DMS153 treated with DMSO at 0.1 percent for 48 hours (cell line): ENCODE data around the gene DES.
A peak's percentile ranks its signal among the peaks of the same experiment; 100 is the strongest.

Experiments
- DNase-seq: peaks from one replicate; lab custom pipeline; 2025; ENCODE audit not compliant: unreplicated experiment; lab: John Stamatoyannopoulos, UW

DES gene

DNA sequence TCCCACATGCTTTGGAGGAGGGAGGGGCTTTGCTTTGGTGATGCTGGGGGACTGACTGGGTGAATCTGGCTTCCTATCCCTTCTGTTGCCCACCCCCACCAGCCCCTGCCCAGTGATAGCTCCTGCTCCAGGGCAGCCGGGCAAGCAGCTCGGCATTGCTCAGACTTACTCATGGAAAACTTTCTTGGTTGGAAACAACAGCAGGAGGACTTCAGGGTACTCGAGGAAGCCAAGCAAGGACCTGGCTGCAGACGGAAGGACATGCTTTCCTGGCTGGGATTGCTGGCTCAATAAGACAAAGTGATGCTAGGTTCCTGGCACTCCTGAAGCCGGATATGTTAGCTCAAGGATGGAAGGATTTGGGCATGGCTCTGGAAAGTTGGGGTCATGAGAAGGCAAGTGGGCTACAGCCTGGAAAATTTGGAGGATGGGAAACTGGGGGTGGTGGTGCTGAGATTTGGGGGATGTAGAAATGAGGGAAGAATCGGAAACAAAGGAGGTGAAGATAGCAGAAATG, 19.6 kb downstream of the DES start:
- no peak for DNase-seq

- no peak for DNase-seq
Measured at GRCh38 chr2:219438453-219438852, 20.3 kb downstream of the DES start.

DNA sequence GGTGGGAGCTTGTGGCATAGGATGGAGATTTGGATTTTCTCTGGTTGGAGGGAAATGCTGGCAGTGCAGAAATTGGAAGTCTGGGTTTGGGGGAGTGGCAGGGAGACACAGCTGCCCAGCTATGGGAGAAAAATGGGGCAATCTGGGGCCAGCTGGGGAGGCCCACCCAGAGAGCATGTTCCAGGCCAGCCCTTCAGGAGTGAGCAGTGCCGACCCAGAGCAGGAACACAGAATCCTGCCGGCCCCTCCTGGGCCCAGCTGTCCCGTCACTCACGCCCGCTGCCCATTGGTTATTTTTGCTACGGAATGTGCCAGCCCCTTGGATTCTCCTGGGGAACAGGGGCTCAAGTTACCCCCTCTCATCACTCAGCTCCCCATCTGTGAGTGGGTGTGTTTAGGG, 21.3 kb downstream of the DES start:
- no peak for DNase-seq

DNA sequence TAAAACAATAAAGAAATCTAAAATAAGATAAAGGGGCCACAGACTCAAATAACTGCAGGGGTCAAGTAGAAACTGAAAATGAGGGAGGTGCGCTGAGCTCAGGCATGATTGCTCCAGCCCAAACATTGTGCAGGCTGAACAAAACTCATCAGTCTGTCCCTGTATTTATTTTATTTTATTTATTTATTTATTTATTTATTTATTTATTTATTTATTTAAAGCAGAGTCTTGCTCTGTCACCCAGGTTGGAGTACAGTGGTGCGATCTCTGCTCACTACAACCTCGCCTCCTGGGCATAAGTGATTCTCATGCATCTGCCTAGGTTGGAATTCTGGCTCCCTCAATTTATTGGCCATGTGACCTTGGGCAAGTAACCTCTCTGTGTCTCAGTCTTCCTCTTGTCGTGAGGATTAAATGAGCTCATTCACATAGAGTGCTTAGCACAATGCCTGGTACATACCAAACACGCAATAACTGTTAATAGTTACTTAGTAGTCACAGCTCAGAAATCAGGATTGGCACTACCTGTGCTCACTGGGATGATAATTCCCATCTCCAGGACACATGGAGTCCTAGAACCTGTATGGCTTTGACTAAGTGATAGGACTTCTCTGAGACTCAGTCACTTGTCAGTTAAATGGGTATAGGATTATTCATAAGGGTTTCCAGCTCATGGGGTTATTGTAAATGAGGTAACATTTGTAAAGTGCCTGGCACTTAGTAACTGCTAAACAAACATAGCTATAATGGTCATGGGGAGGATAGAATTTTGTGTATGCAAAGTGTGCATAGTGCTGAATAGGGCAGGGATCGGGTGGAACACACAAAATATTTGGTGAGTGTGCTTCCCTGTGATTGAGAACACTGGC, 22.4 kb downstream of the DES start:
- DNase-seq: no peak

DNA sequence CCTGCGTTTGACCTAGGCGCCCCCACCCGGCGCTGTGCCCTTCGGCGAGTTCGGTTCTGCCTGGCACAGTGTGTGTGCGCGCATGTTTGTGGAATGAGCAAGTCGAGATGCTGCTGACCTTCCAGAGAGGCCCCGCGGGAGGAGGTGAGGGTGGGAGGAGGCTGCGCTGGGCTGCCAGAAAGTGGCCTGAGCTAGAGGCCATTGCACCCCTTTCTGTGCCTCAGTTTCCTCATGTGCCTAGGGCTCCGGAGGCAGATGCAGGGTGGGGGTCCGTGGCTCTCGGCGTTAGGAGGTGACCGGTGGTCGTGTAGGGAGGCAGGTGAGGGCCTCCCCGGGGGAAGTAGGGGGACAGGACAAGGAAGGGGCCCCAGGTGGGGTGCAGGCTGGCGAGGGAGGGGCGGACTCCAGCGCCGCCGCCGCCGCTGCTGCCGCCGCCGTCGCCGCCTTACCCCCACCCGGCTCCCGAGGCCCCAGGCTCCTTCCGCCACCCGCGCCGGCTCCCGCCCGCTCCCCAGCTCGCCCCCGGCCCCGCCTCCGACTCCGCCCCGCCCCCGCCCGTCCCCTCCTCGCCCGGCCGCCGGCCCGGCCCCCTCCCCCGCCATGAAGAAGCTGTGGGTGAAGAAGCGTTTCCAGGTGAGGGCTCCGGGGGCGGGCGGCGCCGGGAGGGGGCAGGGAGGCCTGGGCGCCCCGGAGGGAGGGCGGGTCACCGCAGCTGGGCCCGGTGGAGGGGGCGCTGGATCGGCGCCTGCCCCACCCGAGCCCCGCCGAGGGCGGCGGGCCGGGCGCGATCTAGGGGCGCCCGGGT, 23.5 kb downstream of the DES start:
- no peak for DNase-seq

- DNase-seq: no peak
Measured at GRCh38 chr2:219442256-219443015, 24.3 kb downstream of the DES start.

GRCh38 chr2:219443016-219443696, 25.0 kb downstream of the DES start:
- DNase-seq: no peak

- DNase-seq: no peak
Measured at GRCh38 chr2:219443697-219444023, 25.5 kb downstream of the DES start.

GRCh38 chr2:219444566-219445091, 26.5 kb downstream of the DES start:
- no peak for DNase-seq

- no peak for DNase-seq
Measured at GRCh38 chr2:219445220-219445640, 27.1 kb downstream of the DES start.

DNA sequence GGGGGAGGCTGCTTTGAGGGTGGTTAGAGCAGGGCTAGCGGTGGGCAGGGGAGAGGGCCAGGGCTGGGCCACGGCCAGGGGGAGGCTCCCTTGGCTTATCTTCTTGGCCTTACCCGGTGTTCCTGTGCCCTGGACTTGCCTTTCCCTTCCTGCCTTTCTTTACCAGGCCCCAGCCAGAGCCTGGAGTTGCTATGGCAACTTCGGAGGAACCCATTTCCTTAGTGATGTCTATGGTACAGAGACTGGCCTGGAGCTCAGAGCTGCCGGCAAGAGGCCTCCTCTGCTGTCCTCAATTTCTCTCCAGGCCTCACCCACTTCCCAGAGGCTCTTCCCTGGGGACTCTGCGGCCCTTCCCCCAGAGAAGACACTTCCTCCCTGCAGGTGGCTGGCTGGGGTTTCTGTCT, 27.9 kb downstream of the DES start:
- DNase-seq: peak; percentile 51

DNA sequence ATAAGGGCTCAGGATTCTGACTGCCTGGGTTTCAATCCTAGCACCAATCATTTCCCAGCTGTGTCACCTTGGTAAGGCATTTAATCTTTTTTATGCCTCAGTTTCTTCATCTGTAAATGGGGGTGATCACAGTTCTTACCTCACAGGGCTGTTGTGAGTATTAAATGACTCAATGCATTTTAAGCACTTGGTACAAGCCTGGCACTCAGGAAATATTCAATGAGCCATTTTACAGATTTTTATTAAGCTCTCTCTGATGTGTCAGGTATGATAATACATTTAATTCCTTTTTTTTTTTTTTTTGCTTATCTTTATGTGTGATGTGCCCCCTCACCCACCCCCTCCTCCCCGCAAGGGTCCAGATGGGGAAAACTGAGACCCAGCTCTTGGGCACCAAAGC, 28.5 kb downstream of the DES start:
- no peak for DNase-seq

DNA sequence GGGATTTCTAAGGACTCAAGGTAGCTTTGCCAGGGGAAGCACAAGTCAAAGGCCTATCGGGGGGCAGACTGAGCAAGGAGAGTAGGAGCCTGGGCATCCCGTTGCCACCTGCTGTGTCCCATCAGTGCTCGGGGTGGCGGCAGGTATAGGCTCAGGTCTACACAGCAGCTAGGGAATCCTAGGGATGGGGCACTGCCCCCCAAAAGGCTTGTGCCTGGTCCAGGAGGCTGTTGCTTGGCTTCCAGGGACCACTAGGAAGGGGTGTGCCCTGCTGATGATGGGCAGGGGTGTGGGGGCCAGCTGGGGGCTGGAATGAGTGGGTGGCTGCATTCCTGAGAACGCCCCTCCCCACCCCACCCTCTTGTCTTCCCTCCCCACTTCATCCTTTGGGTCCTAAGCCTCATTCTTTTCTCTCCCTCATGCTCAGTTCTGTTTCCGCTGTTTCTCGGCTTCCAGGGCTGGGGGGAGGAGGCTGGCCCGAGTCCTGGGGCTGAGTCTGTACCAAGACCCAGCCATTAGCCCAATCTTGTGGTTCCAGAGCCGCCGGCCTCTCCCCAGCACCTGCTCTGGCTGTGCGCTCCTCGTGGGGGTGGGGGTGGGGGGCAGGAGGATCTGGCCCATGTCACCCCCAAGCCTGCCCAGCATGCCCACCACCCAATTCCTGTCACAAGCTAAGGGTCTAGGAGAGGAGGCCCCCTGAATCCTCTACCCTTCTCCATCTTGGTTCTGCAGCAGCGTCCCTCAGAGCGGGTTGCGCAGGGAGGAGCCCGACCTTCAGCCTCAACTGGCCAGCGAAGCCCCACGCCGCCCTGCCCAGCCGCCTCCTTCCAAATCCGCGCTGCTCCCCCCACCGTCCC, 29.3 kb downstream of the DES start:
- DNase-seq: no peak

GRCh38 chr2:219448099-219448775, 30.1 kb downstream of the DES start:
- DNase-seq: no peak

- no peak for DNase-seq
Measured at GRCh38 chr2:219448776-219449341, 30.7 kb downstream of the DES start.

- DNase-seq: no peak
Measured at GRCh38 chr2:219449609-219450008, 31.4 kb downstream of the DES start.

DNA sequence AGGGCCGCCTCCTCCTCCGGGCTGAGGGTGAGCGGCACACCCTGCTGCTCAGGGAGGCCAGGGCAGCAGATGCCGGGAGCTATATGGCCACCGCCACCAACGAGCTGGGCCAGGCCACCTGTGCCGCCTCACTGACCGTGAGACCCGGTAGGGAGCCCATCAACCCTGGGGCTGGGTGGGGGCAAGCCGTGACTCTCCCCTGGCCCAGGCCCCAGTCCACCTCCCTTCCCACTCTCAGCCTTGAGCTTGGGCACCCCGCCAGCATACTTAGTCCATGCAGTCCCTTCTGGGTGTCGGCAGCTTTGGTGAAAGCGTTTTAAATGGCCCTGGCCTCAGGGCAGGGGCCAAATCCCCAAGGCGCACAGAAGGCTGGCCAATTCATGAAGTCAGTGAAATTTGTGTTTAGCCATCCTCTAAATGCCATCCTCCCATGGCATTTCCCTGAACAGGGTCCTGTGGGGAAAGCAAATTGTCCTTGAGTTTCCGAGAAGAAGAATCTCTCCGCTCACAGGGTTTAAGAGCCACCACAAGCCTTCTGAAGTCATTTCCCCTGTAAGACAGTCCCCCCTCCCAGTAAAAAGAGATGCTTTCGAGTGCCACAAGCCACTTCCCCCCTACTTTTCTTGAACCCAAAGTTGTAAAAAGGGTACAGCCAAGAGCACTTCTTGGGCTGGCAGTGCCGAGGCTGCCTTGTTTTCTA, 33.6 kb downstream of the DES start:
- DNase-seq: no peak
